ENCODE measurements around the gene MAPK10.

Gene MAPK10

GRCh38 chr4:86117705-86118302, 242.0 kb downstream of the MAPK10 start:
- Histone ChIP-seq H3K27ac (ENCODE audit: extremely low read depth, low read depth, low read length) (no peak overlapping the region), H3K4me1 (ENCODE audit: control insufficient read depth, insufficient read depth, low read length) (no peaks in the 10 kb centered on the region), H3K4me3 (ENCODE audit: low read depth, low read length) (no peak overlapping the region), H3K9me3 (ENCODE audit: control insufficient read depth, insufficient read depth, low read depth, low read length) (no peaks in the 10 kb centered on the region), H3K36me3 (ENCODE audit: control insufficient read depth in 2 of 2, insufficient read depth in 1 of 2, low read length in 2 of 2) (no peaks in the 10 kb centered on the region)
- TF ChIP-seq TRIM28 (IDR thresholded peaks at IDR 0.05; ENCODE audit: borderline replicate concordance, low read length), result no peak
- TF ChIP-seq SETDB1 (IDR thresholded peaks at IDR 0.05; ENCODE audit: insufficient read length, low read length), result no peak
- no peak for TF ChIP-seq ZNF707 (tag by site-specific recombination; IDR thresholded peaks at IDR 0.05)
- ChIA-PET CTCF (no interaction called here), POLR2A (no interaction called here)

GRCh38 chr4:86114563-86114962, 245.3 kb downstream of the MAPK10 start:
- no peaks in the 10 kb centered on the region for H3K9me3 ChIP-seq (ENCODE audit: control insufficient read depth, insufficient read depth, low read depth, low read length)
- no peaks in the 10 kb centered on the region for H3K4me1 ChIP-seq (ENCODE audit: control insufficient read depth, insufficient read depth, low read length)

More at GRCh38 chr4:86114563-86114962, 245.3 kb downstream of the MAPK10 start:
- ChIA-PET POLR2A (no interaction called here), CTCF (no interaction called here)
- no peak overlapping the region for H3K27ac ChIP-seq (ENCODE audit: extremely low read depth, low read depth, low read length)
- no peak for TF ChIP-seq ZNF529 (tag by site-specific recombination; IDR thresholded peaks at IDR 0.05; ENCODE audit: insufficient replicate concordance)
- no peak for TF ChIP-seq ZNF585B (tag by site-specific recombination; IDR thresholded peaks at IDR 0.05)
- no peak for TF ChIP-seq PRDM10 (tag by site-specific recombination; IDR thresholded peaks at IDR 0.05)
- no peak for TF ChIP-seq ZNF560 (tag by site-specific recombination; IDR thresholded peaks at IDR 0.05; ENCODE audit: borderline replicate concordance)
- TF ChIP-seq ZBTB44 (tag by site-specific recombination; IDR thresholded peaks at IDR 0.05), result no peak
- no peak for TF ChIP-seq ZNF449 (tag by site-specific recombination; IDR thresholded peaks at IDR 0.05)
- TF ChIP-seq KLF7 (tag by site-specific recombination; IDR thresholded peaks at IDR 0.05; ENCODE audit: borderline replicate concordance), result no peak
- TF ChIP-seq PRDM1 (tag by site-specific recombination; IDR thresholded peaks at IDR 0.05), result no peak
- TF ChIP-seq PRDM6 (tag by site-specific recombination; IDR thresholded peaks at IDR 0.05), result no peak
- TF ChIP-seq ZNF501 (tag by site-specific recombination; IDR thresholded peaks at IDR 0.05), result no peak
- H3K36me3 ChIP-seq (ENCODE audit: control insufficient read depth in 2 of 2, insufficient read depth in 1 of 2, low read length in 2 of 2), result no peaks in the 10 kb centered on the region
- no peak overlapping the region for H3K4me3 ChIP-seq (ENCODE audit: low read depth, low read length)

All from HEK293 (cell line).